Naive thymus-derived CD8-positive, alpha-beta T cell (primary cell): ENCODE measurements around the gene ANKRD40CL. TPM values are rescaled to one million over a fixed set of nuclear protein-coding genes. Genes with fewer than 3 reads are reported as not detected.

Experiments
- ATAC-seq, 2 donors: fragments of 150-1000 bp; cut with Tn5 transposase in 1 of 2; sonication (Bioruptor Pico), chemical (Tn5 transposase) in 1 of 2; 1 replicate in 1 of 2; 2 replicates in 1 of 2; pipeline ENCODE4 v1.10.0; 2021; ENCODE audit warnings: mild to moderate bottlenecking in 2 of 2, moderate library complexity in 2 of 2
- POLR2A ChIA-PET: fragments of 350-600 bp; sonication (Branson Sonifier 250); formaldehyde crosslinking; loops from one replicate; lab custom pipeline; 2021; ENCODE audit warnings: antibody characterized with exemption; lab: Charles Lee
- DNase-seq, 10 donors: peaks; one replicate each; pipeline versions ENCODE4 v3.0.0 to v3.0.0-alpha.2; 2020 to 2022
- H3K27ac Mint-ChIP-seq, 10 donors: one replicate each; pipeline ENCODE4 v1.8.0; 2020 to 2022; ENCODE audit warnings: mild to moderate bottlenecking in 10 of 10, mixed read lengths in 10 of 10, moderate library complexity in 4 of 10, inconsistent platforms in 1 of 10
- H3K27me3 Mint-ChIP-seq, 5 donors: one replicate each; pipeline ENCODE4 v1.8.0; 2021 to 2022; ENCODE audit warnings: mixed read lengths in 5 of 5
- H3K36me3 Mint-ChIP-seq, 3 donors: one replicate each; pipeline ENCODE4 v1.8.0; 2020 to 2022; ENCODE audit warnings: mixed read lengths in 3 of 3, mild to moderate bottlenecking in 2 of 3, inconsistent platforms in 1 of 3
- H3K4me1 Mint-ChIP-seq, 4 donors: one replicate each; pipeline ENCODE4 v1.8.0; 2021 to 2022; ENCODE audit warnings: mixed read lengths in 4 of 4
- H3K4me3 Mint-ChIP-seq, 10 donors: one replicate each; pipeline ENCODE4 v1.8.0; 2020 to 2022; ENCODE audit warnings: mild to moderate bottlenecking in 10 of 10, mixed read lengths in 10 of 10, moderate library complexity in 6 of 10, inconsistent platforms in 1 of 10
- H3K9me3 Mint-ChIP-seq, 9 donors: one replicate each; pipeline ENCODE4 v1.8.0; 2020 to 2022; ENCODE audit warnings: mixed read lengths in 9 of 9, mild to moderate bottlenecking in 3 of 9, inconsistent platforms in 1 of 9, moderate library complexity in 1 of 9
- polyA plus RNA-seq, 3 donors: library from polyadenylated mRNA; unstranded; fragments of 300-500 nt; fragmentation: Illumina TruSeq; gene quantifications; one replicate each; pipeline ENCODE4 v1.2.3, GENCODE V29; 2021
- total RNA-seq, 8 experiments: library from RNA in 2 of 8; stranded (reverse) in 2 of 8; gene quantifications; one replicate each; pipeline ENCODE4 v1.2.3 and lab custom pipeline; 2021 to 2026

Gene ANKRD40CL
- total and polyA plus RNA-seq, 5 experiments from 2014 or later, result not detected

- POLR2A ChIA-PET, result no interaction called here
Observed at GRCh38 chr17:50802609-50803571, 35.6 kb upstream of the ANKRD40CL start.

GRCh38 chr17:50800196-50800700 is 32.9 kb upstream of the ANKRD40CL start:
- H3K27me3 Mint-ChIP-seq, result peaks cover 0 to 6% (median 0%) of the 10 kb centered on the region in 5 donors
- no peak for DNase-seq
- H3K36me3 Mint-ChIP-seq, result no peaks in the 10 kb centered on the region
- ATAC-seq, result no peak
- H3K9me3 Mint-ChIP-seq, result no peaks in the 10 kb centered on the region
- H3K27ac Mint-ChIP-seq, result peak overlapping the region in 1 of 10 donors; percentile 36
- no peak overlapping the region for H3K4me3 Mint-ChIP-seq
- POLR2A ChIA-PET, result no interaction called here
- H3K4me1 Mint-ChIP-seq, result peaks cover 0 to 4% (median 0%) of the 10 kb centered on the region in 4 donors

More at GRCh38 chr17:50802609-50803571, 35.6 kb upstream of the ANKRD40CL start:
- H3K27ac Mint-ChIP-seq, result peak overlapping the region in 1 of 10 donors; percentile 38
- peaks cover 0 to 6% (median 0%) of the 10 kb centered on the region in 5 donors for H3K27me3 Mint-ChIP-seq
- H3K9me3 Mint-ChIP-seq, result no peaks in the 10 kb centered on the region
- H3K36me3 Mint-ChIP-seq, result no peaks in the 10 kb centered on the region
- peaks cover 0 to 4% (median 0%) of the 10 kb centered on the region in 4 donors for H3K4me1 Mint-ChIP-seq
- no peak overlapping the region for H3K4me3 Mint-ChIP-seq
- no peak for ATAC-seq
- no peak for DNase-seq

- POLR2A ChIA-PET, result no interaction called here
- Mint-ChIP-seq H3K27me3 (peaks cover 0 to 6% (median 0%) of the 10 kb centered on the region in 5 donors), H3K27ac (no peak overlapping the region), H3K9me3 (no peaks in the 10 kb centered on the region), H3K4me3 (no peak overlapping the region), H3K4me1 (peaks cover 0 to 4% (median 0%) of the 10 kb centered on the region in 4 donors), H3K36me3 (no peaks in the 10 kb centered on the region)
- DNase-seq (no peak), ATAC-seq (no peak)
Observed at GRCh38 chr17:50799582-50799981, 32.3 kb upstream of the ANKRD40CL start.

GRCh38 chr17:50798424-50799288 is 31.3 kb upstream of the ANKRD40CL start:
- ATAC-seq (no peak), DNase-seq (no peak)
- Mint-ChIP-seq H3K9me3 (no peaks in the 10 kb centered on the region), H3K4me3 (no peak overlapping the region), H3K4me1 (peaks cover 0 to 4% (median 0%) of the 10 kb centered on the region in 4 donors), H3K36me3 (no peaks in the 10 kb centered on the region), H3K27ac (peak overlapping the region in 1 of 10 donors; percentile 11), H3K27me3 (peaks cover 0 to 6% (median 0%) of the 10 kb centered on the region in 5 donors)
- POLR2A ChIA-PET, result interaction anchor here (0.5 kb wide), 1 partner anchor 374 kb away, joined by 3 read pairs; no protein-coding TSS in a partner anchor

- H3K9me3 Mint-ChIP-seq, result no peaks in the 10 kb centered on the region
- H3K4me3 Mint-ChIP-seq, result no peak overlapping the region
- POLR2A ChIA-PET, result no interaction called here
- H3K4me1 Mint-ChIP-seq, result peaks cover 0 to 4% (median 0%) of the 10 kb centered on the region in 4 donors
- DNase-seq, result no peak
- no peak for ATAC-seq
- no peaks in the 10 kb centered on the region for H3K36me3 Mint-ChIP-seq
- peaks cover 0 to 6% (median 0%) of the 10 kb centered on the region in 5 donors for H3K27me3 Mint-ChIP-seq
- no peak overlapping the region for H3K27ac Mint-ChIP-seq
Observed at GRCh38 chr17:50797135-50797810, 30.0 kb upstream of the ANKRD40CL start.

GRCh38 chr17:50794361-50794760 is 27.0 kb upstream of the ANKRD40CL start:
- Mint-ChIP-seq H3K27ac (peak overlapping the region in 1 of 10 donors; percentile 27), H3K9me3 (no peaks in the 10 kb centered on the region), H3K4me3 (no peak overlapping the region), H3K36me3 (no peaks in the 10 kb centered on the region), H3K27me3 (peaks cover 0 to 3% (median 0%) of the 10 kb centered on the region in 5 donors), H3K4me1 (peaks cover 0 to 2% (median 0%) of the 10 kb centered on the region in 4 donors)
- ATAC-seq, result no peak
- POLR2A ChIA-PET, result interaction anchor here (0.6 to 0.7 kb wide), 2 partner anchors 14 to 573 kb away, joined by 3 to 4 read pairs; no protein-coding TSS in a partner anchor
- DNase-seq, result no peak

- peaks cover 0 to 2% (median under 1%) of the 10 kb centered on the region in 4 donors for H3K4me1 Mint-ChIP-seq
- no peak for ATAC-seq
- POLR2A ChIA-PET, result no interaction called here
- no peak for DNase-seq
- peaks cover 0 to 3% (median 0%) of the 10 kb centered on the region in 5 donors for H3K27me3 Mint-ChIP-seq
- H3K4me3 Mint-ChIP-seq, result peak overlapping the region in 1 of 10 donors; percentile 63
- H3K27ac Mint-ChIP-seq, result peak overlapping the region in 1 of 10 donors; percentile 34
- H3K36me3 Mint-ChIP-seq, result no peaks in the 10 kb centered on the region
- no peaks in the 10 kb centered on the region for H3K9me3 Mint-ChIP-seq
Observed at GRCh38 chr17:50793007-50793406, 25.7 kb upstream of the ANKRD40CL start.

GRCh38 chr17:50792132-50792531 is 24.8 kb upstream of the ANKRD40CL start:
- Mint-ChIP-seq H3K27ac (no peak overlapping the region), H3K27me3 (peaks cover 0 to 3% (median 0%) of the 10 kb centered on the region in 5 donors), H3K36me3 (no peaks in the 10 kb centered on the region), H3K4me3 (no peak overlapping the region), H3K9me3 (no peaks in the 10 kb centered on the region), H3K4me1 (peaks cover 0 to 3% (median 1%) of the 10 kb centered on the region in 4 donors)
- POLR2A ChIA-PET, result no interaction called here
- DNase-seq, result no peak
- no peak for ATAC-seq

- Mint-ChIP-seq H3K4me1 (peaks cover 0 to 6% (median 1%) of the 10 kb centered on the region in 4 donors), H3K27ac (peak overlapping the region in 2 of 10 donors; percentile 13 to 71), H3K27me3 (peaks cover 0 to 3% (median 1%) of the 10 kb centered on the region in 5 donors), H3K9me3 (no peaks in the 10 kb centered on the region), H3K4me3 (no peak overlapping the region), H3K36me3 (no peaks in the 10 kb centered on the region)
- DNase-seq (no peak), ATAC-seq (no peak)
- POLR2A ChIA-PET, result no interaction called here
Observed at GRCh38 chr17:50790618-50791017, 23.3 kb upstream of the ANKRD40CL start.

GRCh38 chr17:50787106-50787505 is 19.8 kb upstream of the ANKRD40CL start:
- H3K4me3 Mint-ChIP-seq, result no peak overlapping the region
- H3K36me3 Mint-ChIP-seq, result no peaks in the 10 kb centered on the region
- no peak overlapping the region for H3K27ac Mint-ChIP-seq
- POLR2A ChIA-PET, result no interaction called here
- no peaks in the 10 kb centered on the region for H3K9me3 Mint-ChIP-seq
- peaks cover 0 to 5% (median 4%) of the 10 kb centered on the region in 5 donors for H3K27me3 Mint-ChIP-seq
- no peak for ATAC-seq
- DNase-seq, result no peak
- peaks cover 5 to 8% (median 6%) of the 10 kb centered on the region in 4 donors for H3K4me1 Mint-ChIP-seq

GRCh38 chr17:50785946-50786570 is 18.7 kb upstream of the ANKRD40CL start:
- Mint-ChIP-seq H3K27me3 (peaks cover 0 to 5% (median 4%) of the 10 kb centered on the region in 5 donors), H3K36me3 (no peaks in the 10 kb centered on the region), H3K4me3 (no peak overlapping the region), H3K4me1 (peaks cover 8 to 16% (median 11%) of the 10 kb centered on the region in 4 donors), H3K27ac (peak overlapping the region in 1 of 10 donors; percentile 70), H3K9me3 (no peaks in the 10 kb centered on the region)
- DNase-seq (no peak), ATAC-seq (no peak)
- POLR2A ChIA-PET, result no interaction called here
